HepG2 (cell line): ENCODE measurements around the gene GAL3ST2. TPM values are rescaled to one million over a fixed set of nuclear protein-coding genes. Genes with fewer than 3 reads are reported as not detected.
A peak's percentile ranks its signal among the peaks of the same experiment; 100 is the strongest.

Experiments
- ARNTL ChIP-seq: sonication (generic); formaldehyde crosslinking; IDR thresholded peaks from 2 replicates; pipeline ENCODE4 v1.4.0; 2020; ENCODE audit warnings: mild to moderate bottlenecking, missing genetic modification reagents
- ATF7-NPFF ChIP-seq: sonication (generic); formaldehyde crosslinking; IDR thresholded peaks from 2 replicates; pipeline ENCODE4 v1.8.1; 2023; ENCODE audit warnings: mild to moderate bottlenecking, low read depth, missing genetic modification reagents, moderate library complexity
- CCDC6 ChIP-seq: sonication (generic); formaldehyde crosslinking; IDR thresholded peaks from 2 replicates; pipeline ENCODE4 v1.8.1; 2022; ENCODE audit warnings: mild to moderate bottlenecking, missing genetic modification reagents, moderate library complexity
- DMAP1 ChIP-seq: IDR thresholded peaks from 2 replicates; pipeline ENCODE4 v1.6.1; 2016
- LCORL ChIP-seq, 2 experiments: fragments of 450-650 bp in 1 of 2; sonication (generic) in 1 of 2; formaldehyde crosslinking in 1 of 2; IDR thresholded peaks; 2 replicates each; pipeline versions ENCODE4 v1.5.0 to v1.6.1; 2017 to 2020; ENCODE audit warnings: antibody characterized with exemption in 1 of 2, missing genetic modification reagents in 1 of 2
- MBD4 ChIP-seq: IDR thresholded peaks from 2 replicates; pipeline ENCODE4 v1.6.1; 2012; ENCODE audit warnings: low read length, inconsistent platforms, borderline replicate concordance
- NCOR1 ChIP-seq: fragments of 200-600 bp; sonication (generic); IDR thresholded peaks from 2 replicates; pipeline ENCODE4 v1.7.0; 2017; ENCODE audit warnings: antibody characterized with exemption, low read length, borderline replicate concordance
- RERE ChIP-seq: IDR thresholded peaks from 2 replicates; pipeline ENCODE4 v1.6.1; 2016; ENCODE audit warnings: low read depth, missing genetic modification reagents, missing compliant biosample characterization
- TEAD2 ChIP-seq: sonication (generic); formaldehyde crosslinking; IDR thresholded peaks from 2 replicates; pipeline ENCODE4 v1.9.0; 2021; ENCODE audit warnings: missing genetic modification reagents
- ZBTB37 ChIP-seq: sonication (generic); formaldehyde crosslinking; IDR thresholded peaks from 2 replicates; pipeline ENCODE4 v1.4.0; 2020; ENCODE audit warnings: mild to moderate bottlenecking, missing genetic modification reagents
- ZBTB42 ChIP-seq: sonication (generic); formaldehyde crosslinking; IDR thresholded peaks from 2 replicates; pipeline ENCODE4 v1.5.0; 2020; ENCODE audit warnings: mild to moderate bottlenecking, missing genetic modification reagents
- ZBTB43 ChIP-seq: sonication (generic); formaldehyde crosslinking; conservative IDR thresholded peaks from 2 replicates; pipeline ENCODE4 v1.4.0; 2020; ENCODE audit warnings: missing genetic modification reagents
- ZFP41 ChIP-seq: sonication (generic); formaldehyde crosslinking; IDR thresholded peaks from 2 replicates; pipeline ENCODE4 v1.4.0; 2020; ENCODE audit warnings: mild to moderate bottlenecking, missing genetic modification reagents, borderline replicate concordance
- ZFP82 ChIP-seq: sonication (generic); formaldehyde crosslinking; IDR thresholded peaks from 2 replicates; pipeline ENCODE4 v1.5.1; 2020; ENCODE audit warnings: mild to moderate bottlenecking, missing genetic modification reagents, borderline replicate concordance
- ZNF343 ChIP-seq: sonication (generic); formaldehyde crosslinking; IDR thresholded peaks from 2 replicates; pipeline ENCODE4 v1.4.0; 2020; ENCODE audit warnings: mild to moderate bottlenecking, missing genetic modification reagents
- ZNF775 ChIP-seq: sonication (generic); formaldehyde crosslinking; IDR thresholded peaks from 2 replicates; pipeline ENCODE4 v1.4.0; 2020; ENCODE audit warnings: missing genetic modification reagents, mild to moderate bottlenecking, moderate library complexity, borderline replicate concordance
- ZNF788 ChIP-seq: sonication (generic); formaldehyde crosslinking; IDR thresholded peaks from 2 replicates; pipeline ENCODE4 v1.5.0; 2020; ENCODE audit warnings: mild to moderate bottlenecking, missing genetic modification reagents, borderline replicate concordance
- polyA plus RNA-seq, 8 experiments: library from polyadenylated mRNA; depleted of rRNA in 3 of 8; stranded (reverse) in 7 of 8; unstranded in 1 of 8; fragments of >200 nt; fragmentation: Illumina TruSeq in 4 of 8; extraction: Trizol in 4 of 8; gene quantifications; 2 replicates each; pipeline versions ENCODE4 v1.2.1 to v1.2.3, GENCODE V29; 2011 to 2016; ENCODE audit warnings: low read depth in 4 of 8, missing spikeins in 1 of 8, mixed read lengths in 1 of 8; ENCODE audit not compliant: insufficient read depth in 1 of 8
- total RNA-seq, 5 experiments: library from RNA; depleted of rRNA; stranded (reverse); fragments of >200 nt; fragmentation: Illumina TruSeq; extraction: Trizol; gene quantifications; 2 replicates each; pipeline ENCODE4 v1.2.3, GENCODE V29; 2016; ENCODE audit warnings: low read depth in 1 of 5
- TF ChIP-seq, protein P1 (sequence below): sonication (generic); formaldehyde crosslinking; IDR thresholded peaks from 2 replicates; pipeline ENCODE4 v1.4.0; 2020; ENCODE audit warnings: missing genetic modification reagents

Gene GAL3ST2
- total and polyA plus RNA-seq, 2 of the 13 experiments (the other 11 are each of a cell fraction or from before 2014, with no cell fraction given), result 0.17 to 0.20 TPM

DNA sequence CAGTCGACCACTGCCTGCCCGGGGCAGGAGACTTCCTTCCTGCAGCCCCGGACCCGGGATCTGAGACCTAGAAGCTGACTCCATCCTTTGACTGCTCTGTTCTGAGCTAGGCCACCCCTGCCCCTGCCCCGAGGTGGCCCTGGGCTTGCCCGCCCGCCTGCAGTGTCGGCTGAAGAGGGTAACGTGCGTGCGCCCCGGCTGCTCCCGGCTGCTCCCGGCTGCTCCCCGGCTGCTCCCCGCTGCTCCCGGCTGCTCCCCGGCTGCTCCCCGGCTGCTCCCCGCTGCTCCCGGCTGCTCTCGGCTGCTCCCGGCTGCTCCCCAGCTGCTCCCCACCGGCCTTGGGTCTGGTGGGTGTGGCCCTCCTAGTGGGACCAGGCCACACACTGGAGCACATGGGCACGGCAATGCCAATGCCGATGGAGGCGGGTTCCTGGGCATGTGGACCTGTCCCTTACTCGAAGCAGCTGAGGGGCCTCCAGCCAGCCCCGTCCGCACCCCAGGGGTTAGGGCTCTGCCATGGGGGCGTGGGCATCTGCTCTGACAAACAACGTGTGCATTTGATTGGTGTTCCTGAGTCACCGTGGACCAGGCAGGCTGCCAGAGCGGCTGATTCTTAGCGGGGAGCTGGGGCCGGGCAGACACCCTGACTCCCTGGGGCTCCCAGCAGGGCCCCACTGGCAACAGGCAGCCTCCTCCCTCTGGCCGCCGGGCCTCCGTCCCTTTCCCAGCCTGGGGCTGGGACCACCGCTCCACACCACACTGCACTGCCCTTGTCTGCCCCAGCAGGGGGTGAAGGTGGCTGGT lies 2.0 kb upstream of the GAL3ST2 start (continued):
- TF ChIP-seq ZBTB42, result 0 out of 2 replicates have a peak, but pooled peaks have one; percentile 56
- no peak for TF ChIP-seq LCORL (IDR thresholded peaks at IDR 0.05)
- 0 out of 2 replicates have a peak, but pooled peaks have one; percentile 46 for TF ChIP-seq LCORL (CRISPR knock-in tag; IDR thresholded peaks at IDR 0.05)
- 0 out of 2 replicates have a peak, but pooled peaks have one; percentile 45 for TF ChIP-seq ATF7-NPFF
- 0 out of 2 replicates have a peak, but pooled peaks have one; percentile 4 for TF ChIP-seq ZNF788 (CRISPR knock-in tag)
- TF ChIP-seq ARNTL, result no peak; the same call in 1 of the 2 replicates
- peak; percentile 35 for TF ChIP-seq DMAP1 (CRISPR knock-in tag)
- TF ChIP-seq ZBTB37 (CRISPR knock-in tag), result no peak
- peak; percentile 63; the same call in 1 of the 2 replicates for TF ChIP-seq ZBTB43 (CRISPR knock-in tag)
- no peak for TF ChIP-seq CCDC6
- peak; percentile 71; the same call in 1 of the 2 replicates for TF ChIP-seq ZNF775 (CRISPR knock-in tag)
- TF ChIP-seq RERE, result no peak
- 0 out of 2 replicates have a peak, but pooled peaks have one; percentile 32 for TF ChIP-seq ZFP82 (CRISPR knock-in tag)
- TF ChIP-seq NCOR1, result peak; percentile 48; the same call in 1 of the 2 replicates
- TF ChIP-seq, protein P1, sequence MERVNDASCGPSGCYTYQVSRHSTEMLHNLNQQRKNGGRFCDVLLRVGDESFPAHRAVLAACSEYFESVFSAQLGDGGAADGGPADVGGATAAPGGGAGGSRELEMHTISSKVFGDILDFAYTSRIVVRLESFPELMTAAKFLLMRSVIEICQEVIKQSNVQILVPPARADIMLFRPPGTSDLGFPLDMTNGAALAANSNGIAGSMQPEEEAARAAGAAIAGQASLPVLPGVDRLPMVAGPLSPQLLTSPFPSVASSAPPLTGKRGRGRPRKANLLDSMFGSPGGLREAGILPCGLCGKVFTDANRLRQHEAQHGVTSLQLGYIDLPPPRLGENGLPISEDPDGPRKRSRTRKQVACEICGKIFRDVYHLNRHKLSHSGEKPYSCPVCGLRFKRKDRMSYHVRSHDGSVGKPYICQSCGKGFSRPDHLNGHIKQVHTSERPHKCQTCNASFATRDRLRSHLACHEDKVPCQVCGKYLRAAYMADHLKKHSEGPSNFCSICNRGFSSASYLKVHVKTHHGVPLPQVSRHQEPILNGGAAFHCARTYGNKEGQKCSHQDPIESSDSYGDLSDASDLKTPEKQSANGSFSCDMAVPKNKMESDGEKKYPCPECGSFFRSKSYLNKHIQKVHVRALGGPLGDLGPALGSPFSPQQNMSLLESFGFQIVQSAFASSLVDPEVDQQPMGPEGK, result peak; percentile 82
- TF ChIP-seq ZNF343 (CRISPR knock-in tag), result peak; percentile 18; the same call in 1 of the 2 replicates
- TF ChIP-seq ZFP41 (CRISPR knock-in tag), result 0 out of 2 replicates have a peak, but pooled peaks have one; percentile 9
- TF ChIP-seq MBD4, result no peak
- TF ChIP-seq TEAD2 (CRISPR knock-in tag), result 0 out of 2 replicates have a peak, but pooled peaks have one; percentile 31
